GM21381 (cell line): Measurements from ENCODE around the gene SYT2.
"Not testable (repeated sequence)": the region's sequence is repeated elsewhere in the genome, so short reads cannot be mapped to it uniquely, and the experiment has no call there.

Experiments used
- ATAC-seq: cut with Tn5 transposase; IDR thresholded peaks from one replicate; pipeline ENCODE4 v1.9.1; 2021; ENCODE audit warnings: mild to moderate bottlenecking, moderate library complexity; ENCODE audit not compliant: unreplicated experiment

Gene SYT2

GRCh38 chr1:202553560-202554038 is 156.7 kb downstream of the SYT2 start:
- no peak for ATAC-seq

- not testable (repeated sequence) for ATAC-seq
These were observed 157.2 kb downstream of the SYT2 start for GRCh38 chr1:202553078-202553477.

DNA sequence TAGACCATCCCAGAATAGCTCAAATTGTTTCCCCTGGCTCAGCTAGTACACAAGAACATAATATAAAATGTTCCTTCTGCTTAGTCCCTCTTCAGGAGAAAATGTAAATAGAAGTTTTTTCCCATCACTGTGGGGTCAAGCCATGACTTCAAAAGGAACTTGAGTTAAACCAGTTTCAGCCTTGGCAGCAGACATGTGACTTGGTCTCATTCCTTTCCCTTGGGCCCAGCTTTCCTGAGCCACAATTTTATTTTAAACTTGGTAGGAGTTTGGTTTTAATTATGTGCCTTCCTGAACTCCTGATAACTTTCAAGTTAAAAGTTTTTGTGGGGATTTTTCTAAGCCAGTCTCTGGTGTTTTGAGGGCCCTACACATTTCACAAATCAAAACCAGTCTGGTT is 157.6 kb downstream of the SYT2 start:
- not testable (repeated sequence) for ATAC-seq

DNA sequence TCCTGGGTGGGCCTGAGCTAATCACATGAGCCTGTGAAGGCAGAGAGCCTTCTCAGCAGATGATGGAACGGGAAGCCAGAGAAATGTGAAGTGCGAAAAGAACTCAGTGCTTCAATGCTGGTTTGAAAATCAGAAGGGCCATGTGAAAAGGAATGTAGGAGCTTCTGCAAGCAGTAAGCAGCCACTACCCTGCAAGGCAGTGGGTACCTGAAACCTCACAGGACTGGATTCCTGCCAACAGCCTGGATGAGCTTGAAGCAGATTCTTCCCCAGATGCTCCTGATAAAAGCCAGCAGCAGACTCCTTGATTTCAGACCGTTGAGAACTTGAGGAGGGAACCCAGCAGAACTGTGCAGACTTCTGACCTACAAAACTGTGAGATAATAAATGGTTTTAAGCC is 158.6 kb downstream of the SYT2 start:
- ATAC-seq, result no peak

DNA sequence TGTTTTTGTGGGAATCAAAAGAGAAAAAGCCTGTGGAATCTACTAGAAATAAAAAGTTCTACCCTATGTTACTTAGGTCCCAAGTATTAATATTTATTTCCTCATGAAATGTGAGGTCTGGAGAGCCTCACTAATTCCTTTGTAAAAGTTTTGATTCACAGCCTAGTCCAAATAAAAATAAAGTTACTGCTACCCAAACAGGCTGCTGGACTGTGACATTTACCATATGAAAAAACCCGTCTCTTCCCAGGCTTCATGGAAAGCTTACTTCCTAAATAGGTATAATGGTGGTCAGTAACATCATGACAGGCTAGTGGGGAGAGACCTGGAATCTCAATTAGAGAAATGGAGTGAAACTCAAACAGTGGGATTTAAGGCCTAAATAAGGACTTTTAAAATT is 160.2 kb downstream of the SYT2 start:
- not testable (repeated sequence) for ATAC-seq

DNA sequence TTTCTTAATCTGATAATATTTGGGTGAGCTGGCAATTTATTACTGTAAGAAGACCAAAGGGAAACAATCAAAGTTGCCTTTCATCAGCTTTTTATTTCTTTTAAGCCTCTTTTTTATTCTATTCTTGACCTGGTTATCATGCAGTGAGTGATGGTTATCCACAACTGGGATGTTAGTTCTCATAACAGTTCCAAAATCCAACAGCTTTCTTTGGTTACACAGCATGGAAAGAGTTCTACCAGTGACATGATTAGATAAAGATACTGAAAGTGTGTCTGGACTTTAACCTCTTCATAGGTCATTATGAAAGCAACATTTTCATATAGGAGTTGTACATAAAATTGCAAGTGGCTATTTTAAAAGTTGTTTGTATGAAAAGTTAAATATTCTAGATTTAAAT is 163.0 kb downstream of the SYT2 start:
- peak; percentile 46 for ATAC-seq

DNA sequence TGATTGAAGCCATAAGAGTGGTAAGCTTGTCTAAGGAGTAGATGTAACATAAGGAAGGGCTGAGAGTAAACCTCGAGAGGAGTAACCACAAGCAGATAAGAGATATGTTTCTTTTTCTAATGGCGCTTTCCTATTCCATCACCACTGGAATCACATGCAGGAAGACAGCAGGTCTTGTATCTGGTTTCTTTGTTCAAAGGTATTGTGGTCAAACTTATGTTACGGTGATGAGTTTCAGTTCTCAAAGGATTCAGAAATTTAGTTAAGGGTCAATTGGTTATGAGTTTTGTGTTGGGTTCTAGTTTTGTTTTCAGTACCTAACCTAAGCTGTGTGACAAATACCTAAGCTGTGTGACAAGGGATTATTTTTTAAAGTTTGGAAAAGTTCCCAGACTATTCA is 163.5 kb downstream of the SYT2 start:
- ATAC-seq, result peak; percentile 83

GRCh38 chr1:202546377-202546776 is 163.9 kb downstream of the SYT2 start:
- ATAC-seq, result not testable (repeated sequence)

DNA sequence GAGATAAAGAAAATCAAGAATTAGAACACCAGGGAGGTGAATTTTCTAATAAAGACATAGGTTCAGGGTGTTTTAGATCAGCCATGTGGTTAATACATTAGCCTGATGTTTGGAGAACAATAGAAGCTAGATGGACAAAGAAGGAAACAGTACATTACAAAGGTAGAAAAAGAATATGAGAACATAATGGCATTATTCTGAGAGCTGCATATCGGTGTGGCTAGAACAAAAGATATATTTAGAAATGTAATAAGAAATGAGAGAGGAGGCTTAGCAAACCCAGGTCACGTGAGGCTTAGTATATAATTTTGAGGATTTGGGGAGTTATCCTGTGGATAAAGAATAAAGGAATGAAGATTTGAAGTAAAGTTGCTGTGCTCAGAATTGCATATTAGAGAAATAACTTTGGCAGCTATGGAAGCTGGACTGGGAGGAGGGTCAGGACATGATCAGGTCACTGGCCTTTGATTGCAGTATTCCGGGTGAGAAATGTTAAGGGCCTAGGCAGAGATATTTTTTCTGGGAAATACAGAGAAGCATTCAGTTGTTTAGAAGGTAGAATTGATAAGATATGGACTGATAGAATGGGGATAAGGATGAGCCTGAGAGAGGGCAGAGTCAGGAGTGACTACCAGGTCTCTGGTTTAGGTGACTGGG is 164.5 kb downstream of the SYT2 start:
- ATAC-seq, result not testable (repeated sequence)

GRCh38 chr1:202544766-202545449 is 165.3 kb downstream of the SYT2 start:
- ATAC-seq, result not testable (repeated sequence)

GRCh38 chr1:202543537-202543936 is 166.7 kb downstream of the SYT2 start:
- not testable (repeated sequence) for ATAC-seq

- not testable (repeated sequence) for ATAC-seq
These were observed 167.8 kb downstream of the SYT2 start for GRCh38 chr1:202542415-202542814.

GRCh38 chr1:202540858-202541257 is 169.4 kb downstream of the SYT2 start:
- ATAC-seq, result not testable (repeated sequence)
